GM10266 (cell line): Measurements from ENCODE around the gene RPS27.
"Not testable (repeated sequence)": the region's sequence is repeated elsewhere in the genome, so short reads cannot be mapped to it uniquely, and the experiment has no call there.

ENCODE experiments used
- DNase-seq: peaks from one replicate; pipeline ENCODE4 v3.0.0; 2012; ENCODE audit errors: extremely low spot score
- CTCF ChIP-seq: IDR thresholded peaks from 2 replicates; pipeline ENCODE4 v1.5.1; 2012; ENCODE audit warnings: mild to moderate bottlenecking, low read depth; ENCODE audit not compliant: control insufficient read depth, insufficient read depth; ENCODE audit errors: missing control alignments

Gene RPS27

GRCh38 chr1:154014154-154014907 lies 23.8 kb downstream of the RPS27 start:
- DNase-seq, result no peak

GRCh38 chr1:154019269-154019668 lies 28.7 kb downstream of the RPS27 start:
- no peak for TF ChIP-seq CTCF
- DNase-seq, result no peak

More at GRCh38 chr1:154014154-154014907, 23.8 kb downstream of the RPS27 start:
- TF ChIP-seq CTCF, result no peak

GRCh38 chr1:154019940-154020339 lies 29.4 kb downstream of the RPS27 start:
- no peak for DNase-seq
- TF ChIP-seq CTCF, result no peak

DNA sequence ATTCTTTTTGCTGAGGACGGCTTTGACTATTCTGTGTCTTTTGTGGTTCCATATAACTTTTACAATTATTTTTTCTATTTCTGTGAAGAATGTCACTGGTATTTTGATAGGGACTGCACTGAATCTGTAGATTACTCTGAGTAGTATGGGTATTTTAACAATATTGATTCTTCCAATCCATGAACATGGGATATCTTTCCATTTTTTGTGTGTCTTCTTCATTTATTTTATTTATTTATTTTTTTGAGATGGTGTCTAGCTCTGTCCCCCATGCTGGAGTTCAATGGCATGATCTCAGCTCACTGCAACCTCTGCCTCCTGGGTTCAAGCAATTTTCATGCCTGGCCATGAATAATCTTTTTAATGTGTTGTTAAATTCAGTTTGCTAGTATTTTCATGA lies 43.1 kb downstream of the RPS27 start:
- not testable (repeated sequence) for DNase-seq
